Gastrocnemius medialis (tissue), 4 donors: ENCODE results near the gene TK2. TPM values are rescaled to one million over a fixed set of nuclear protein-coding genes. Genes with fewer than 3 reads are reported as not detected.
"Not testable (repeated sequence)": the region's sequence is repeated elsewhere in the genome, so short reads cannot be mapped to it uniquely, and the experiment has no call there.

Experiments
- ATAC-seq, 2 donors: fragments of 150-250 bp; one replicate each; pipeline ENCODE4 v1.9.1; 2016
- DNase-seq, 2 donors: peaks; one replicate each; pipeline ENCODE4 v3.0.0-alpha.2; 2019
- H3K27ac ChIP-seq, 4 donors: fragments of 200-600 bp; sonication (generic); 1 replicate in 1 of 4; 2 replicates in 3 of 4; pipeline ENCODE4 v1.5.1; 2016 to 2018; ENCODE audit warnings: mild to moderate bottlenecking in 2 of 4, moderate library complexity in 1 of 4
- H3K27me3 ChIP-seq, 3 donors: fragments of 200-600 bp; sonication (generic) in 2 of 3; 1 replicate in 1 of 3; 2 replicates in 2 of 3; pipeline versions ENCODE4 v1.5.1 to v1.6.0; 2016 to 2019; ENCODE audit warnings: mild to moderate bottlenecking in 1 of 3, moderate library complexity in 1 of 3
- H3K36me3 ChIP-seq, 2 donors: fragments of 200-600 bp; sonication (generic) in 1 of 2; one replicate each; pipeline ENCODE4 v1.5.1; 2017 to 2018
- H3K4me1 ChIP-seq, 2 donors: fragments of 200-600 bp; sonication (generic) in 1 of 2; one replicate each; pipeline ENCODE4 v1.5.1; 2016 to 2017; ENCODE audit warnings: mild to moderate bottlenecking in 2 of 2
- H3K4me3 ChIP-seq, 4 donors: fragments of 200-600 bp; sonication (generic) in 3 of 4; 1 replicate in 1 of 4; 2 replicates in 3 of 4; pipeline ENCODE4 v1.5.1; 2016 to 2019; ENCODE audit warnings: mild to moderate bottlenecking in 2 of 4
- H3K9me3 ChIP-seq, 3 donors: fragments of 200-600 bp; sonication (generic) in 2 of 3; 1 replicate in 1 of 3; 2 replicates in 2 of 3; pipeline ENCODE4 v1.5.1; 2016 to 2019
- CTCF ChIP-seq, 5 experiments: fragments of 450-650 bp in 3 of 5; fragments of 200-600 bp in 2 of 5; sonication (generic) in 2 of 5; IDR thresholded peaks in 4 of 5; conservative IDR thresholded peaks in 1 of 5; 1 replicate in 4 of 5; 2 replicates in 1 of 5; pipeline ENCODE4 v1.5.1; 2016 to 2019; ENCODE audit warnings: antibody characterized with exemption in 5 of 5, mild to moderate bottlenecking in 3 of 5, moderate library complexity in 3 of 5
- POLR2A ChIP-seq, 2 donors: fragments of 450-650 bp; IDR thresholded peaks; one replicate each; pipeline ENCODE4 v1.6.1; 2017; ENCODE audit warnings: antibody characterized with exemption in 2 of 2, mild to moderate bottlenecking in 2 of 2, moderate library complexity in 2 of 2
- in situ Hi-C, 4 donors: fragments of 200-750 bp; cut with MboI; loops; one replicate each; pipeline versions ENCODE4 v1.15.0 to v1.8.0; 2017; ENCODE audit warnings: low sequenced_read_pairs in 4 of 4
- intact Hi-C: fragments of 100-400 bp; cut with DNase I; formaldehyde crosslinking; loops from one replicate; pipeline ENCODE4 v1.15.1; 2023; ENCODE audit warnings: low total_unique reads
- total RNA-seq, 4 donors: library from RNA; depleted of rRNA; stranded (reverse); fragments of >200 nt; gene quantifications; one replicate each; pipeline versions ENCODE4 v1.1.0 to v1.2.3, GENCODE V29; 2016

TK2 gene
- total RNA-seq, 4 donors from 2014 or later, result 10.6 to 22.7 (median 15.5) TPM

DNA sequence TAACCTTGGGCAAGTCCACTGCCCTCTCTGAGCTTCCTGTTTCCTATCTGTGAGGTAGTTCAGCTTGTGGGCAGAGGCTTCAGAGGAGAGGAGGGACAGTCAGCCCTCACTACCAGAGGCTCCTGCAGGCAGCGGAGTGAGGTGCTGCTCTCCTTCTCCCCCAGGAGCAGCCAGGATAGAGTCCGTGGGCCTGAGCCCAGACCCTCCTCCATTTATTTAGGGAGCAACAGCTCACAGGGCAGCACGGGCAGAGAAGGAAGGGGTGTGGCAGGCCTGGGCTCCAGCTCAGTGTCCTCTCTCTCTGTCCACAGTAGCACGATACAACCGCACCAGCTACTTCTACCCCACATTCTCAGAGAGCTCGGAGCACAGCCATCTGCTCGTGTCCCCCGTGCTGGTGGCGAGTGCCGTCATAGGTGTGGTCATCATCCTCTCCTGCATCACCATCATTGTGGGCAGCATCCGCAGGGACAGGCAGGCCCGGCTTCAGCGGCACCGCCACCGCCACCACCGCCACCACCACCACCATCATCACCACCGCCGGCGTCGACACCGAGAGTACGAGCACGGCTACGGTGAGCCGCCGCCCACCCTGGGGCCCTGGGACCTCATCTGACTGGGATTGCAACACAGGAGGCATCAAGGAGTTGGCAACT lies 80.5 kb downstream of the TK2 start:
- intact Hi-C loops (no loop called here), in situ Hi-C loops (no loop called here)
- H3K27me3 ChIP-seq, result peaks cover 0 to 16% (median 0%) of the 10 kb centered on the region in 3 donors
- TF ChIP-seq POLR2A (IDR thresholded peaks at IDR 0.05), result no peak
- TF ChIP-seq CTCF (IDR thresholded peaks at IDR 0.05 in 4 of 5, conservative IDR thresholded peaks at IDR 0.05 in 1 of 5), result no peak
- no peaks in the 10 kb centered on the region for H3K4me1 ChIP-seq
- H3K4me3 ChIP-seq, result no peak overlapping the region
- no peaks in the 10 kb centered on the region for H3K9me3 ChIP-seq
- ATAC-seq (no peak), DNase-seq (no peak)
- no peaks in the 10 kb centered on the region for H3K36me3 ChIP-seq
- H3K27ac ChIP-seq, result no peak overlapping the region

- DNase-seq (no peak), ATAC-seq (no peak)
- H3K4me1 ChIP-seq, result no peaks in the 10 kb centered on the region
- no peak overlapping the region for H3K4me3 ChIP-seq
- intact Hi-C loops, result no loop called here
- in situ Hi-C loops, result no loop called here
- H3K27me3 ChIP-seq, result peaks cover 0 to 16% (median 0%) of the 10 kb centered on the region in 3 donors
- no peak overlapping the region for H3K27ac ChIP-seq
- no peaks in the 10 kb centered on the region for H3K36me3 ChIP-seq
- no peaks in the 10 kb centered on the region for H3K9me3 ChIP-seq
- TF ChIP-seq POLR2A (IDR thresholded peaks at IDR 0.05), result no peak
- TF ChIP-seq CTCF (IDR thresholded peaks at IDR 0.05 in 4 of 5, conservative IDR thresholded peaks at IDR 0.05 in 1 of 5), result no peak
These were observed 81.5 kb downstream of the TK2 start for GRCh38 chr16:66468321-66468965.

DNA sequence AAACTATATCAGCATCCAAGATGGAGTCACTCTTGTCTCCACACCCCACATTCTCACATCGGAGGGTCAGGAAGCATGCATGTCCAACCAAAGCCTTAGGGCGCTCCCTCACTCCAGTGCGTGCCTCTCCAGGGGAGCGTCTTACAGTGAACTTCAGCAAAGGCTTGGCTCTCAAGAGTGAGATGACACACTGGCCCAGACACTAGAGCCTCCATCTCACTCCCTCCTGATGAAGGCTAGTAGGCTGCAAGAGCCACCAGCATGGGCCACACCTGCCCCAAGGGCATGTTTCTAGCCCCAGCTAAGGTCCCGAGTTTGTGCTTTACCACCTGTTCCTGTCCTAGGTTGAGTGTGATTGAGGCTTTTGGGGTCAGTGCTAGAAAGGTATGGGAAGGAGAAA lies 82.3 kb downstream of the TK2 start:
- ATAC-seq, result no peak
- peaks cover 0 to 16% (median 0%) of the 10 kb centered on the region in 3 donors for H3K27me3 ChIP-seq
- intact Hi-C loops, result no loop called here

GRCh38 chr16:66466636-66467035 lies 83.3 kb downstream of the TK2 start:
- intact Hi-C loops, H3K4me3 ChIP-seq, DNase-seq, H3K9me3 ChIP-seq, H3K36me3 ChIP-seq, H3K4me1 ChIP-seq, in situ Hi-C loops, H3K27ac ChIP-seq, ATAC-seq: not testable (repeated sequence)
- H3K27me3 ChIP-seq, result peaks cover 0 to 16% (median 2%) of the 10 kb centered on the region in 3 donors

More for the DNA sequence above, 82.3 kb downstream of the TK2 start:
- Histone ChIP-seq H3K4me1 (no peaks in the 10 kb centered on the region), H3K9me3 (no peaks in the 10 kb centered on the region), H3K27ac (no peak overlapping the region), H3K4me3 (no peak overlapping the region), H3K36me3 (no peaks in the 10 kb centered on the region)
- TF ChIP-seq POLR2A (IDR thresholded peaks at IDR 0.05) (no peak), CTCF (IDR thresholded peaks at IDR 0.05 in 4 of 5, conservative IDR thresholded peaks at IDR 0.05 in 1 of 5) (no peak)
- DNase-seq, result no peak
- in situ Hi-C loops, result no loop called here

- H3K4me3 ChIP-seq, H3K27ac ChIP-seq, ATAC-seq, H3K9me3 ChIP-seq, H3K36me3 ChIP-seq, in situ Hi-C loops, intact Hi-C loops, DNase-seq, H3K4me1 ChIP-seq: not testable (repeated sequence)
- H3K27me3 ChIP-seq, result peaks cover 5 to 20% (median 7%) of the 10 kb centered on the region in 3 donors
These were observed 84.0 kb downstream of the TK2 start for GRCh38 chr16:66465946-66466345.
